GM21381 (cell line): ENCODE data around the gene PARN.

Experiments
- ATAC-seq: cut with Tn5 transposase; IDR thresholded peaks from one replicate; pipeline ENCODE4 v1.9.1; 2021; ENCODE audit warnings: mild to moderate bottlenecking, moderate library complexity; ENCODE audit not compliant: unreplicated experiment

PARN gene

DNA sequence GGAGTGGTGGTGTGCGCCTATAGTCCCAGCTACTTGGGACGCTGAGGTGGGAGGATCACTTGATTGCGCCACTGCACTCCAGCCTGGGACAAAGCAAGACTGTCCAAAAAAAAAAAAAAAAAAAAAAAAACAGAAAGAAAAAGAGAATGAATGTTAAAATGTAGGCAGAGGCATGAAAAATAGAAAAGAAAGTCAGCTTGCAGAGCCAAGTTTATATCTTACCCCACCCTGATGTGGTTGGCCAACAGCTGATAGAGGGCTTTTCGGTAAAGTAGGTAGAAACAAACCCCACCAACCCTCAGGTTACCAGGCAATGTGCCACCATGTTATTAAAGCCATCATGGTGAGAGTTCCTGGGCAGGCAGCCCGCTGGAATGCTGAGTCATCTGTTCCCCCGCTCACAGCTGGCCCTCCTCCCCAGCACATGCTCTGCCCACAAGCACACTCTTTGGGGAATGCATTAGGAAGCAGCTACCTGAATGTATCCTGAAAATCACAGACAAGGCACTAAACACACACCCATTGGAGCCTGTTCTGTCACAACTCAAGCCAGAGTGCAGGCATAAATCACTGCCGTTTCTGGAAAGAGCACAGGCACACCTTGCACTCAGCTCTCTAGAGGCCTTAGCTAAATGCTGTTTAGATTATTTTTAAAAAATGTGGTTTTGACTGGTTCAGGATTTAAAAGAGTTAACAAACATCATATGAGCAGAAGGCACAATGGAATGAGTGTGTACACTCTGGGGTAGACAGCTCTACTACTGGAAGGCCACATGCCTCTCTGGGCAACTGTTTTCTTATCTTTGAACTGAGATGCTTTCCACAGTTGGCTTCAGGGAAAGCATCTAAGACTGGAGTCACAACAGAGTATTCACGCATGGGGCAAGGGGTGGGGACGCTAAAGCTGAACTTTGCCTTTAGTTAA lies 128.5 kb downstream of the PARN start:
- no peak for ATAC-seq

DNA sequence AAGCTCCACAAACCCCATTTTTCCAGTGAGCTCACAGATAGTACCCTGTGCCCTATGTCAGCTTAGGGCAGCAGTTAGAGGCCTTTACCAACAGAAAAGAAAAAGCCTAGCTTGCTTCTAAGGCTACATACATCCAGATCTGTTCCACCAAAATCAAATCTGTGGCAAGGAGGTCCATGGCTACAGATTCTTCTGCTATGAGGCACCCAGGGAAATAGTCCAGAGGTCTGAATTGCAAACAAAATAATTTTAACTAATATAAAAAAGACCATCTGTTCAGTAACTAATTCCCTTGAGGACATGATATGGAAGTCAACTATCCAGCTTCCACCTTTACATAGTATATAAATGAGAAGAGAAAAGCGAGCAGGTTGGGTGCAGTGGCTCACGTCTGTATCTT lies 129.3 kb downstream of the PARN start:
- ATAC-seq: no peak

DNA sequence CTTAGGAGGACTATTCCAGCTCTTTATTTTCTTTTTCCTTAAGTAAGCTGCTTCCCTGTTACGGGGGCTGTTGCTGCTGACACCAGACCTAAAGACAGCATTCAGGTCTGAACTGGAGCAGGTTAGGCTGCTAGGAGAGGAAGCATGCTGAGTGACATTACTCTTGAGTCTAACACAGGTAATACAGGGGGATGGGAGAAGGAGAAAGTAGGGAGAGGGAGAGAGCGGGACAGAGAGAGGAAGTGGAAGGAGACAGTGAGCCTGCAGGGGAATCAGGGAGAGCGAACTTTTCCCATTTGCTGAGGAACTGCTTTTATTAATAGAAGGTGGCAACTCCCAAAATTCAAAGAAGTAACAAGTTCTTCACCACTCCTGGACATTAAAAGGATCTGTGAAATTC lies 130.9 kb downstream of the PARN start:
- ATAC-seq: no peak

DNA sequence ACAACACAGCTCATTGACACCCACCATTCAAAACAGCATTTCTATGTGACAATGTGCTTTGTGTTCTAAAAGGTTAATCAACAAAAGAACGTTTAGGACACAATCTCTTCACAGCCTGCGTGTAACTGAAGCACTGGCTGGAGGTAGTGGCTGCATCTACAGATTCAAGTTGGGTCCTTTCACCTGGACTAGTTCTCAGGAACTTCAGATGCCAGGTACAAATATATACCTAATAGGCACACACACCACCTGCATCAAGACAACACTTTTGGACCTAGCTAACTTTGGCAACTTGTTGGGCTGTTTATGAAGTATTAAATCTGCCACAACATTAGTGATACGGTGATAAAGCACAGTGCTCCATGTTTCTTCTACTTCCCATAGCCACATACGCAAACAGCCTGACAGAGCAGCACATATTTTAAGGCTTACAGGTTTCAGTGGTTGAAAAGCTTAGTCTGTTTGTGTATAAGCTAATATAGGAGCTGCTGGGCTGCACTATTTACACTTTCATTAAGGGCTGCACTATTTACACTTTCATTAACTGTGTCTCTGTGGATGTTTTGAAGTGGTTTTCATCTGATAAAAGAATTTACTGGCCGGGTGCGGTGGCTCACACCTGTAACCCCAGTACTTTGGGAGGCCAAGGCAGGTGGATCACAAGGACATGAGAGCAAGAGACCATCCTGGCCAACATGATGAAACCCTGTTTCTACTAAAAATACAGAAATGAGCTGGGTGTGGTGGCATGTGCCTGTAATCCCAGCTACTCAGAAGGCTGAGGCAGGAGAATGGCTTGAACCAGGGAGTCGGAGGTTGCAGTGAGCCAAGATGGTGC lies 132.6 kb downstream of the PARN start:
- no peak for ATAC-seq

DNA sequence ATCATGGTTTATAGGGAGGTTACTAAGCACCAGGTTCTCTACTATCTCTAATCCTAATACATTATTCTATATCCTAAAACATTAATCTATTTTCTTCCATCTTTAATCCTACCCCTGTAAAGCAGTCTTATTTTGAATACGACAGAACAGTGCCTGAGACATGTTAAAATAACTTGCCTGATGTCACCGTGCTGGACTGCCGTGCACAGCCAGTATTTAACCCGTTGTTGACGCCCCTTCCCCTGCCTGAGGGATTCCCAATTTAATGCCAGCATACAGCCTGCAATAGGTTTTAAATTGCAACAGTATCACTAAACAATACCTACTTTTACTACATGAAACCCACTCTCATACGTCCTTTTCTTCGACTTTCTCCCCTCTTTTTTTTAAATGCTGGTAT lies 133.3 kb downstream of the PARN start:
- ATAC-seq: no peak

DNA sequence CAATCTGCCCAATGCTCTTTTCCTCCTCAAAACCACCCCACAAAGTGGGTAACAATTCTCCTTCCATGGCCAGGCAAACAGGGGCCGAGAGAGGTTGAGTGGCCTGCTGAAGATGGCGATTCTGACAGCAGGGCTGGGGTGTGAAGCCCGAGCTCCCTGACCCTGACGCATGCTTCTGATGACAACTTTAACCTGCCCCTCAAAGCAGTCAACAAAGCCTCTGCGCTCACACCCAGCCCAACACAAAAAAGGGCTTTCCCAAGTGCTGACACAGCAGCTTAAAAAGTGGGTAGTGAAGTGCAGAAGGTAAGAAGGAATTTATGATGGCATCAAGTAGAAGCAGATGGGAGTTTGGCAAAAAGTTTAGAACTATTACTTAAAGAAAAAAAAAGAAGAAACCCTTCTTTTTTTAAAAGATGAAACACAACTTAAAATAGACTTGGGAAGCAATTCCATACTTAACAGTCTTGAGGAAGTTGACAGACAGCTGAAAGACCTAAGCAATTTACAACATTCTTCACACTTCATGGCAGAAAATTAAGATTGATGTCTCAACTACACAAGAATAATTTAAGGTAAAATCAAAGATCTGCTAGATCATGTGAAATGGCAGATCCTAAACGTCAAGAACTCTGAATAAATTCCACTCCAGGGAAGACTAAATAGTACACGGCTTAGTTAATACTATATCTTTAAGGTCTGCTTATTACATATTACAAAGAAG lies 133.9 kb downstream of the PARN start:
- ATAC-seq: no peak

DNA sequence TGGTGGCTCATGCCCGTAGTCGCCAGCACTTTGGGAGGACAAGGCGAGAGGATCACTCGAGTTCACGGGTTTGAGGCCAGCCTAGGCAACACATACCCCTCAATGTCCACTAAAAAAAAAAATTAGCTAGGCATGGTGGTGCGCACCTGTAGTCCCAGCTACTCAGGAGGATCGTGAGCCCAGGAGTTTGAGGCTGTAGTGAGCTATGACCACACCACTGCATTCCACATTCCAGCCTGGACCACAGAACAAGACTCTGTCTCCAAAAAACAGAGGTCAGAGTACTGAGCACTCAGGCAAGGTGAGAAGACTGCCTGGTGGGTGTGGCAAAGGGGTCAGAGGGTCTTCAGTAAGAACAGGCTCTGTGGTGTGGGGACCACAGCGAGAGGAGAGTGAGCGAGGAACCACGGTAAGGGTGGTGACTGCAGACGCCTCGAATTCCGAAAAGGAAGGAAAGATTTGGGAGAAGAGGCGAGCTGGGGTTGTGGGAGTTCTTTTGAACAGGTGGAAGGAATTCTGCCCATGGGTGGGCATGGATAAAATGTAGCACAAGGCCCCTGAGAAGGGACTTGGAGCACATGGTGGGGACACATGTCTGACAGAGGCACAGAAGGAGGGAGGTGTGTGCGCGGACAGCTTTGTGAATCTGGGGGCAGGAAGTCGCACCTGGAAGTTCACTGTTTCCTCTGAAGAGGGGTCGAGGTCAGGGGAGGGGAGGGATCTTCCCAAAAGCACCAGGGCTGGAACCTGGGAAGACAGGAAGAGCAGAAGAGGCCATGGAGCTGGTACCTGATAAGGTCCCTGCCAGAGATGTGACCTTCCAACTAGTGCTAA lies 134.6 kb downstream of the PARN start:
- no peak for ATAC-seq

DNA sequence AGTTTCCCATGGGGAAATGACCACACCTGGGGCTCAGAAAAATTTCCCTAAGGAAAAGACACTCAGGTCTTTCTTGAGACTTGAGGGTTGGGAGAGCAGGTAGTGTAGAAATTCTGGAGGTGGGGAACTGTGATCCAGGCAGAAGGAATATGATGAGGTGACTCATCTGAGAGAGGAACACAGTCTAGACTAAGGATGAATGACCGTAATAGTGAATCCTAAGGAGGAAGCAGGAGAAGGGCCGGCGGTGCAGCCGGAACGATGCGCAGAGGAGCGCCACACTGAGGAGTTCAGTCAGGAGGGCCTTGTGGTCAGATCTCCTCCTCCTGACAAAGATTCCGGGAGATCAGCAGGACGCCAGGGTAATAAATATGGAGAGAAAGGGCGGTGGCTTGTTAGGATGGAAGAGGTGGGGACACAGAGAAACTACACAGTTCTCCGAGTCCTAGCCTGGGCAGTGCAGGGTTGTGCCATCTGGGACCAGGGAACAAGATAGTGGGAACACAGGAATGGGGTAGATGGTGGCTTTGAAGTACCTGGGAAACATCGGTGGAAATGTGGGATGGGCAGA lies 135.6 kb downstream of the PARN start:
- no peak for ATAC-seq

DNA sequence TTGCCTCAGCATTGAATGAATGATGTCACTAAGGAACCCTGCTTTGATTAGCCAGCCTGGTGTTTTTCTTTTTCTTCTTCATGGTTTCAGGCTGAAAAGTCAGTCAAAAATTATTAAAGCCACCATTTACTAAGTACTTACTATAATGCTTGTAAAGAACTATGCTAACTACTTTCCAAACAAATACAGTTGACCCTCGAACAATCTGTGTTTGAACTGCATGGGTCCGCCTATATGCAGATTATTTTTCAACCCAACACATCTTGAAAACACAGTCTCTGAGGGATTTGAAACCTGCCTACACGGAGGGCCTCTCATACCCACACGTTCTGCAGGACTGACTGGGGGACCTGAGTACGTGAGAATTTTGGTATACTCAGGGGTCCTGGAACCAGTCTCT lies 136.3 kb downstream of the PARN start:
- ATAC-seq: no peak

DNA sequence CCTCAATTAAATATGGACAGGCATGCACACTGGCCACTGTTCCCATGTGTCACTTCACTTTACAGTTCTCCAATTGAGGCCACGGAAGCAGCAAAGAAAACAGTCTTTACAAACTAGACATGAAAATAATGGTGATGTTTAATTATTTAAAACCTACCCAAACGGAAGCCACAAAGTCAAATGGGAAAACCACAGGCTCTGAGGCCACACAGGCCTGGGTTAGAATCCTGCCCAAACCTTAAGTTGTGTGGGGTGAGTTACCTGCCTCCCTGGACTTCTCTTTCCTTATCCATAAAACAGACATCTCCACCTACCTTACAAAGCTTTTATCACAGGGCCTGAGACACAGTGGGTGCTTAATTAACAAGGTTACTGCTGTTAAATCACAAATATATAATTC lies 137.4 kb downstream of the PARN start:
- ATAC-seq: no peak

DNA sequence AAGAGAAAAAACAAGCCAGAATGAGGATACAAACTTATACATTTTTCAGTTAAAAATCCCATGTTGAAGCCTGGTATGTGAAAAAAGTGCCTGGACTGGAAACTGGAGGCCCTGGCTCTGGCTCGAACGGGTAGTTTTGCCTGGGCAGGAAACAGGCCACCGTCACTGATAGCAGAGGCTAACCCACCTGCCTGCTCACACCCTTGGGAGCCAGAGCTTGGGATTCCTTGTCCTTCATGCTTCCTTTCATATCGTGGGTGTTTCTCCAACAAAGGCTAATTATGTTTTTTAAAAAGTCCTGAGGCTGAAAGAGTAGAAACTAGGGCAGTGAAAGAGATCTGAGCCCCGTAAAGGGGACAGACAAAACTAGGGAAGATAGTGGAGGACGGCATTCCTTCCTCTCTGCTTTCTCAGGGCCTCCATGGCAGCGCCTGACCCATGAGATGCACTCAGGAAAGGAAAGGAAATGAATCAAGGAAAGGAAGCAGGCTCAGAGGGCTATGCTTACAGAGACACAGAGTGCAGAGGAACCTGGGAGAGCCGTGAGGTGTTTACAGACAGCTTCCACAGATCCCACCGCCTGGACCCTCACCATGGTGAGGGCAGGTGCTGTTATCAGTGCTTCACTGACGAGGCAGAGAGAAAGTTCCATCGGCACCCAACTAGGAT lies 138.1 kb downstream of the PARN start:
- ATAC-seq: no peak

DNA sequence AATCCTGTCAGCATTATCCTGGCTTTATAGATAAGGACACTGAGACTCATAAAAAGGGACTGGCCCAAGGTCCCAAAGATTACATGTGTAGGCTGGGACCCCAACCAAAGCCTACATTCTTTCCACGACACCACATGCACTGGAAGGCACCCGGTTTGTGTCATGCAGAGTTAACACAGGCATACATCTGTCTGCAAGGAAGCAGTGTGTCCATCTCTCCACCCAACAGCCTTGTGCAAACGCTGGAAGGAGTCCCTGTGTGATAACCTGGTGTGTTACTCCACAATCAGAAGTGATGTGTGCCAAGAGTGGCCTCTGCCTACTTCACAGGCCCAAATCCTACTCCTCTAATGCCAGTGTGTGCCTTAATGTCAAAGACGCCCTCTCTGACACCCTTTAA lies 139.8 kb downstream of the PARN start:
- no peak for ATAC-seq

DNA sequence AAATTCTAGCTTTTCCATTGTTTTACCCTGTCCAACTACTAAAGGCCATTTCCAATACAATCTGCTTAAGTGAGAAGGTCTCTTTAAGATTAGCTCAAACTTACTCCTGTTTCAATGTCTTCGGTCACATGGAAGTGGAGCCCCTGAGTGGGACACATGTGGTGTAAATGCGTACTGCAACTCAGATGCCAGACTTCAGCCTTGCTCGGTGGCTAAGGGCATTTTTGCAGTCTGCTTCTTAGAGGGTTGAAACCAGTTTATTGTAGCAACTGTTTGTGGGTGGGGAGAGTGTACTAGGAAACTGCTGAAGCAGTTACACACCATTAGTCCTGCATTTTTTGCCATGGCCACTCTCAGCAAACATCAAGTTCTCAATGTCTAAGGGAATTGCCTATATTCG lies 140.6 kb downstream of the PARN start:
- ATAC-seq: no peak

DNA sequence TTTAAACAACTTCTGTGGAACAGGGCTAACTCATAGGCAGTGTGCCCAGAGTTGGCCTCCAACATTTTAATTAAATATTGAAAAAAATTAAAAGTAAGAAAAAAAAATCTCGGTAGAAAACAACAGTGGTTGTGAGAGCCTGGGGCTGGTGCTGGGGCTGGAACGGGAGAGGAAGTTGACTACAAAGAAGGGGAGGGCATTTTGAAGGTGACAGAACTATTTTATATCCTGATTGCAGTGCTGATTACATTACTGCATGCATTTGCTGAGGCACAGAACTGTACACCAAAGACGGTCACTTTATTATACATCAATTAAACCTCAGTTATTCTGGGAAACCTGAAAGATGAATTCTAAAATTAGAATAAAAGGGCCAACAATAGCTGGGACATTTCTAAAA lies 142.5 kb downstream of the PARN start:
- no peak for ATAC-seq

DNA sequence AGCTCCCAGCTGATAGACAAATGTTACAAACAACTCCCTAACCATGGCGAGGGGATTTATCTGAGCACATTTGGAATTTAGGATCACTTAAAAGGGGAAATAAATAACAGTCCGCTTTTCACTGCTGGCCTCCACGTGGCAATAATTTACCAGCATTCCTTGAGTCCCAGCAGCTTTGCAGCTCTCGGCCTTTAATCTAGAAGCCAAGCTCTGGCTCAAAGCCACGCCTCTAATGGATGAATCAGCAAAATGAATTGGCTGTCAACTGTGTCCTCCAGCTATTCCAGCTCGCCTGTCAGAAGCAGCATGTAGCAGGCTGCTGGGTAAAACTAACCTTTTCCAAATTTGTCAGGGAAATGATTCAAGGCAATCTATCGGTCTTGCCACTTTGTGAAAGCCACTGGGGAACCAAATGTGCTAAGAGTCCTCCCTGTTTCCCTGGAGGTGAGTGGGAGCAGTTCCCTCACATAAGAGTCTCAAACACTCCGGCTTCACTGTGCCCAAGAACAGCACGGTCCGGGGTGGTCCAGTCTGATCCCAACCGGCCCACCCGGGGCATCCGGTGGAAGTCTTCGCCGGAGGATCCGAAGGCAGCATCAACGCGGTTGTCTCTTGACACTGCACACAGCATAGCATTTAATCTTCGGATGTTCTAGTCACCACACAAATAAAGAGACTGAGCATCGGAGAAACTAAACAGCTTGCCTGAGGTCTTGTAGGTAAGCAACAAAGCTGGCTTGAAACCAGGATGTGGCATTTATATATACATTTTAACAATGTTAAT lies 143.3 kb downstream of the PARN start:
- no peak for ATAC-seq

DNA sequence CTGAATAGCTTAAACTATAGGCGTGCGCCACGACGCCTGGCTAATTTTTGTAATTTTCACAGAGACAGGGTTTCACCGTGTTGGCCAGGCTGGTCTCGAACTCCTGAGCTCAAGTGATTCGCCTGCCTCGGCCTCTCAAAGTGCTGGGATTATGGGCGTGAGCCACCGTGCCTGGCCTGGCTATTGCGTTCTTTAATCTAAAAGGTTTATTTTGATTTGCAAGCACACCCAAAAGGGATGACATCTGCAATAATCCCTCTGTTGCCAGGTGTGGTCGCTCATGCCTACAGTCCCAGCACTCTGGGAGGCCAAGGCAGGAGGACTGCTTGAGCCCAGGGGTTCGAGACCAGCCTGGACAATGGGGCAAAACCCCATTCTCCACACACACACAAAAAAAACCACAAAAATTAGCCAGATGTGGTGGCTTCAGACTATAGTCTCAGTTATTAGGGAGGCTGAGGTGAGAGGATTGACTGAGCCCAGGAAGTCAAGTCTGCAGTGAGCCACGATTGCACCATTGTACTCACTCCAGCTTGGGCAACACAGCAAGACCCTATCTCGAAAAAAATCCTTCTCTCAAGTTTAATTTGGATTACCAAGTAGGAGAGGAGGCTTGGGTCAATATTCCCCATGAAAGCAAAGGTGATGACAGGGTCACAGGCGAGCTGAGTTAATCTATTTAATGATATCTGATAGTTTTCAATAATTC lies 144.1 kb downstream of the PARN start:
- no peak for ATAC-seq

DNA sequence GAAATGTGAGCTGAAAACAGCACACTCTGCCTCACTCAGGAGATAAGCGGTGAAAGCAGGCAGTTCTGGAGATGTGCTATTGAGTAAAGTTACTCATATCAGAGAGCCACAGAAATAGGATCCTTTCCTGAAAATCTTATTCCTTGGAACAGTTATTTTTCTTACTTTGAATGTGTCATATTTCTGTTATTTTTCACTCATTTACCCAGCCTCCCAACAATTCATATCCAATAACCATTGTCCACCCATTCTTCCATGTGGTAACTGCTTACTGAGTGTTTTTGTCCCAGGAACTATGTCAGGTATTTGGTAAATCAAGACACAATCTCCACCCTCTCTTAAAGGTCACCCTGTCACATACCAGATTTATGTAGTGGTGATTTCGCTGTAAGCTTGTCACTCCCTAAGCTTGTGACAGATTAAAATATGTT lies 144.9 kb downstream of the PARN start:
- no peak for ATAC-seq

DNA sequence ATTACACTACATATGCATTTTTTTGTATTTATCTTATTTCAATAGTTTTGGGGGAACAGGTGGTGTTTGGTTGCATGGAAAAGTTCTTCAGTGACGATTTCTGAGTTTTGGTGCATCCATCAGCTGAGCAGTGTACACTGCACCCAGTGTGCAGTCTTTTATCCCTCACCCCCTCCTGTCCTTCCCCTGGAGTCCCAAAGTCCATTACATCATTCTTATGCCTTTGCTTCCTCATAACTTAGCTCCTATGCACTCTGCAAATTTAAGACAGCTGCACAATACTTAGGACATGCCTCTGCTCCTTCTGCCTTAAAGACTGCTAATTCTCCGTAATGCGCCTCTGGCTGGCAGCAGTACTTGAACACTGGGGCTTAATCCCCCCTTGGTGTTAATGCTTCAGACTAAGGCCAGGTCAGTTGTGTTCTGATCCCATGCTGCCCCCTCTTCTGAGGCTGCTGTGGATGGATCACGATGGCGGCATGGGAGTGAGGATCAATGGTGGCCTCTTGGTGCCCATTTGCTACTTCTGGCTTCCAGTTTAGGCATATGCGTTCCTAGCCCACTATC lies 146.2 kb downstream of the PARN start:
- no peak for ATAC-seq
